Subcutaneous abdominal adipose tissue (tissue), 5 donors: ENCODE measurements around the gene ATP8B4.
A peak's percentile ranks its signal among the peaks of the same experiment; 100 is the strongest.

Experiments used
- H3K27ac ChIP-seq: one replicate; pipeline ENCODE4 v1.7.0; 2013; ENCODE audit warnings: low read depth, mild to moderate bottlenecking, inconsistent platforms, low read length, moderate library complexity
- H3K27me3 ChIP-seq, 5 donors: one replicate each; pipeline ENCODE4 v1.7.0; 2013; ENCODE audit warnings: low read length in 5 of 5, inconsistent platforms in 1 of 5; ENCODE audit not compliant: control insufficient read depth in 5 of 5, insufficient read depth in 4 of 5
- H3K36me3 ChIP-seq, 5 donors: one replicate each; pipeline ENCODE4 v1.7.0; 2013; ENCODE audit warnings: low read length in 5 of 5; ENCODE audit not compliant: control insufficient read depth in 5 of 5, insufficient read depth in 5 of 5
- H3K4me1 ChIP-seq, 5 donors: one replicate each; pipeline ENCODE4 v1.7.0; 2013; ENCODE audit warnings: low read length in 5 of 5, mild to moderate bottlenecking in 3 of 5, moderate library complexity in 1 of 5; ENCODE audit not compliant: control insufficient read depth in 5 of 5, insufficient read depth in 5 of 5
- H3K4me3 ChIP-seq, 5 donors: one replicate each; pipeline ENCODE4 v1.7.0; 2013; ENCODE audit warnings: low read length in 5 of 5, low read depth in 1 of 5
- H3K9ac ChIP-seq, 5 donors: one replicate each; pipeline ENCODE4 v1.7.0; 2013; ENCODE audit warnings: low read length in 5 of 5, mild to moderate bottlenecking in 4 of 5, moderate library complexity in 3 of 5
- H3K9me3 ChIP-seq, 5 donors: one replicate each; pipeline ENCODE4 v1.7.0; 2013; ENCODE audit warnings: low read length in 5 of 5; ENCODE audit not compliant: control insufficient read depth in 5 of 5
- donor health status: healthy.
- donor health status: healthy.
- donor health status: healthy.
- donor health status: healthy.
- donor health status: healthy.

Gene ATP8B4

GRCh38 chr15:49898097-49898496, 220.9 kb downstream of the ATP8B4 start:
- Histone ChIP-seq H3K27me3 (no peaks in the 10 kb centered on the region), H3K27ac (peak overlapping the region; percentile 96)

DNA sequence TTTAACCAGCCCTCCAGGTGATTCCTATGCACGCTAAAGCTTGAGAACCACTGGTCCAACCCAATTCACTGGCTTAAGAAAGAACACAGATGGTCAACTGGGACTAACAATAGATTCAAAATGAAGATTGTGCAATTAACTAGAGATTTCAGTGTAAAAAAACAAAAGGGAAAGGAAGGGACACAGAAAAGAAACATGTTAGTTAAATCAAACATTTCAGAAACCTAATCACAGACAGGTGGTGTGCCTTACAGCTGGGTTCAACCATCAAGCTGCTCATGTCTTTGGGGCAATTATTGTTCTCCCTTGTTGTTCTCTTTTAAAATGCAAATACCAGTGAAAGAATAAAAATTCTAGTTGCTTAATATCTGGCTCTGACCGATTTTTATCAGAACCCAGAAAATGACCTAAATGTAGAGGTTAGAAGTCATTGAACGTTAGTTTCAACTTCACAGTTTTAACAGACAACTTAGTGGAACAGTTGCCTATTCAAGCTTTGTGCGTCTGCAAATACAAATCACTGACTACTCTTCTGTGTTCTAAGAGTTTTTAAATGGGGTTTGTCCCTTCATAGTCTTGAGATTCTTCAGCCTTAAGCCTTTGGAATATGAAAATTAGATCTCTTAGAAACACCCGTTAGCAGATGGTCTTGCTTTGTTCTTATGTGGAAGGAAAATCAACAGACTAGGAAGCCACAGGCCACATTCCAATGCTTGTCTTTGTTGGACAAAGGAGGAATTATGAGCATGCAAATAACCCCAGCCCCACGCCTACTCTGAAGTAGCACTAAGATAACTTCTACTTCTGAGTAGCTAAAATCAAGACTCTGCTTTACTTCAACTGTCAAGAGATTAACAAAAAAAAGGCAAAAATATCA, 223.4 kb downstream of the ATP8B4 start:
- Histone ChIP-seq H3K36me3 (peaks cover 0 to 8% (median 2%) of the 10 kb centered on the region in 5 donors), H3K27me3 (no peaks in the 10 kb centered on the region), H3K4me3 (no peak overlapping the region), H3K4me1 (peaks cover 0 to 37% (median 27%) of the 10 kb centered on the region in 5 donors), H3K9ac (peak overlapping the region in 1 of 5 donors; percentile 34), H3K27ac (peak overlapping the region; percentile 14), H3K9me3 (no peaks in the 10 kb centered on the region)

More at GRCh38 chr15:49898097-49898496, 220.9 kb downstream of the ATP8B4 start:
- Histone ChIP-seq H3K36me3 (peaks cover 0 to 2% (median 0%) of the 10 kb centered on the region in 5 donors), H3K4me3 (no peak overlapping the region), H3K4me1 (peaks cover 8 to 45% (median 37%) of the 10 kb centered on the region in 5 donors), H3K9me3 (no peaks in the 10 kb centered on the region), H3K9ac (no peak overlapping the region)

DNA sequence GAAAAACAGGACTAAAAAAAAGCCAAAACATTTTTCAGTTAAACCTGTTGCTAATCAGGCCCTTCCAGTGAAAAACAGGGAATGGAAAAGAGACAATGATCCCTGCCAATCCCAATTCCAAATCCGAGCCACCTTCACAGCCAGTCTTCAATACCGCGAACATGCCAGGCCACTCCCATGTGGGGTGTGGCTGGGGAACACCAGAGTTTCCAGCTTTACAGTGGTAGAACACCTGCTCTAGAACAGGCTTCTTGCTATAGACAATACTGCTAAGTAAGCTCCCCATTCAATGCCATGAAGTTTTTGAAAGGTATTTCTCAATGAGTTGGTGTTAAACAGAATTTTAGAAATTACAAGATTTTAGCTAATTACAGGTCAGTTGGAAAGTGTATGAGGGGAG, 228.3 kb downstream of the ATP8B4 start:
- Histone ChIP-seq H3K9ac (no peak overlapping the region), H3K27me3 (no peaks in the 10 kb centered on the region), H3K4me3 (no peak overlapping the region), H3K27ac (no peak overlapping the region), H3K36me3 (peaks cover 0 to 6% (median 4%) of the 10 kb centered on the region in 5 donors), H3K9me3 (no peaks in the 10 kb centered on the region), H3K4me1 (peaks cover 0 to 32% (median 17%) of the 10 kb centered on the region in 5 donors)

DNA sequence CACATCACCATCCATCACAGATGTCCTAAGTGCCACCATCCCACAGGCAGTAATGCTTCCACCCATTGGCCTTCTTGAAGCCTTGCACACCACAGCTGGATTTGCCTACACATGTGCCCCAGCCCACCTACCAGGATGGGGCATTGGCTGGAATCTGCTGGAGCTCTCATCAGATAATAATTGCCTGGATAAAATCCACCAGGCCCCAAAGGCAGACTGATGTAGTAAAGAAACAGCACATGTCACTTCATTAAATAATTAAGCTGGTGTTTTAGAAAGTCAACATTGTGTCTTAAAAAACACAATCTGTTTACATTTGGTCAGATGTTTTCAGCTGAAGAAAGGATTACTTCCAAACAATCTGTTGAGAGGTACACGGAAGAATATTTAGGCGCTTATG, 229.5 kb downstream of the ATP8B4 start:
- Histone ChIP-seq H3K4me3 (no peak overlapping the region), H3K27me3 (no peaks in the 10 kb centered on the region), H3K4me1 (peaks cover 0 to 21% (median 10%) of the 10 kb centered on the region in 5 donors), H3K27ac (peak overlapping the region; percentile 55), H3K9me3 (no peaks in the 10 kb centered on the region), H3K36me3 (peaks cover 0 to 6% (median 2%) of the 10 kb centered on the region in 5 donors), H3K9ac (no peak overlapping the region)

DNA sequence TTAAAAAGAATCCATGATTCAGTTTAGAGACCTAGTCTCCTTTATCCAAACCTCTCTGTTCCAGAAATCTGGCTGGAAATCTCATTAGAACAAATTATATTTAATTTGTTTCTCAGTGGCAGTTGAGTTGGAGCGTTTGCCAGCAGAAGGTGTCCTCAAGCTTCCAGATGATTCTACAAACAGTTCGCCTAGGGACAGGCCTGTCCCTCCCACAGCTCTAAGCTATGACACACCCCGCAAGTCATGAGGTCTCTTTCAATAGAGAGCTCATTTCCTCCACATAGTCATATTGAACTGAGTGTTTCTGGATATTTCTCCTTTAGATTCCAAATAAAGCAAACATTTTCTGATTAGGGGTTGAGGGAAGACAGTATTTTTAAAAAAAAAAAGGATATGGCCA, 230.3 kb downstream of the ATP8B4 start:
- Histone ChIP-seq H3K36me3 (peaks cover 0 to 6% (median 2%) of the 10 kb centered on the region in 5 donors), H3K9me3 (no peaks in the 10 kb centered on the region), H3K9ac (no peak overlapping the region), H3K4me3 (no peak overlapping the region), H3K27ac (peak overlapping the region; percentile 55), H3K4me1 (peaks cover 0 to 21% (median 10%) of the 10 kb centered on the region in 5 donors), H3K27me3 (no peaks in the 10 kb centered on the region)

DNA sequence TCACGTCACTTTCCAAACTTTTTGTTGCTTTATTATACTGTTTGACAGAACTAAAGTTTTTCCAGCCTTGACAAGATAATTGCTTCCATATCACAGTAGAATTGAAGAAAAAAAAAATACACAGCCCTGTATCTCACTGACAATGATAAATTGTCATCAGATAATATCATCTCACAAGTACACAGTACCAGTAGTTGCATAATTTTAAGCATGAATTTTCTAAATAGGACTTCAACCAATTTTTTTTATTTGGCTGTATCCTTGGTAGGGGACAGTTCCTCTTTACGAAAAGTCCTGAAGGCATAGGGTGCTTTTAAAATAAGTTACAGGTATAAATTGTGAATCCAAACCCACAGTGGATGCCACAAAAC, 230.7 kb downstream of the ATP8B4 start:
- Histone ChIP-seq H3K36me3 (peaks cover 0 to 6% (median 2%) of the 10 kb centered on the region in 5 donors), H3K4me1 (peaks cover 0 to 20% (median 10%) of the 10 kb centered on the region in 5 donors), H3K9ac (no peak overlapping the region), H3K27me3 (no peaks in the 10 kb centered on the region), H3K9me3 (no peaks in the 10 kb centered on the region), H3K27ac (peak overlapping the region; percentile 52), H3K4me3 (no peak overlapping the region)

DNA sequence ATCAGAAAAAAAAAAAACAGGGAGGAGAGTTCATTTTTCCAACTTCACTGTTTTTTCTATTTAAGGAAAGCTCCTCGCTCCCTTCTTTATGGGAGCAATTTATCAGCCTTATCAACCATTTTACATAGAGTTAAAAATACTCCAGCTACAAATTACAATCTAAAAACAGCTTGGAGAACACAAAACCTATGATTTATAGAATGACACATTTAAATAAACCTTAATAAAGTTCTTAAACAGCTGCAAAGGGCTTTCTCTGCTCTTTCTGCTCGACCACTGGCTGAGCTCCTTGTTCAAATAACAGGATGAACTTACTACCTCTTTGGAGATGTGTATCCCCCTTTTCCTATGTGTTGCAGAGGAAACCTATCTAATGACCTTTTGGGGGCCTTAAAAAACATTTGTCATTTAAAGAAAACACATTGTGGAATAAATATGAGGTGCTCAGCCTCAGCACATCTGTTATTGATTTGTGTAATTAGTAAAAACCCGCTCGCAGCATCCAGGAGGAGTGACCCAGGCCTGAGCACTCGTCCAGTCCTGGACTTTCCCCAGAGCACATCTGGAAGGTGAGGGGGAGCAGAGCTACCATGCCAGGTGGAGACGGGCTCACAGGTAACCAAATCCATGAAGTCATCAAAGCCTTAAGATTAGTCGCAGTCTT, 231.2 kb downstream of the ATP8B4 start:
- Histone ChIP-seq H3K9me3 (no peaks in the 10 kb centered on the region), H3K4me1 (peaks cover 0 to 14% (median 10%) of the 10 kb centered on the region in 5 donors), H3K4me3 (no peak overlapping the region), H3K9ac (no peak overlapping the region), H3K27ac (peak overlapping the region; percentile 52), H3K36me3 (peaks cover 0 to 6% (median 2%) of the 10 kb centered on the region in 5 donors), H3K27me3 (no peaks in the 10 kb centered on the region)

DNA sequence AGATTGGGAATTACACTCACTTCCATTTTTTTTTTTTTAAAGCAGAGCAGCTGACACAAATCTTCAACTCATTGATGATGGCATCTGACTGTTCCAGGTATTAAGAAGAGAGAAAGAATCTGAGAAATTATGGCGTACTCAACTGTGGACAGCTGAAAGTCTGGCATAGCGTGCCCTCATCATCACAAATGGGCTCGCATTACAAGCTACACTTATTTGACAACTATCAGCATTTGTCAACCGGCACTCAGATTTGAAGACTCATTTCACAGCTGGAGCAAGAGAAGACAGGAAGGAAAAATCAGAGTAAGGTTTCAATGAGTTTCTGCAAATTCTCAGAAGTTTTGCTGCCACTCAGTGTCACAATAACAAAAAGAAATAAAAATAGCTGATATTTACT, 235.9 kb downstream of the ATP8B4 start:
- H3K27me3 ChIP-seq, result no peaks in the 10 kb centered on the region
- H3K4me3 ChIP-seq, result no peak overlapping the region
- H3K9ac ChIP-seq, result no peak overlapping the region
- no peaks in the 10 kb centered on the region for H3K9me3 ChIP-seq
- H3K36me3 ChIP-seq, result peaks cover 0 to 4% (median 0%) of the 10 kb centered on the region in 5 donors
- no peak overlapping the region for H3K27ac ChIP-seq
- peaks cover 2 to 25% (median 15%) of the 10 kb centered on the region in 5 donors for H3K4me1 ChIP-seq

- Histone ChIP-seq H3K9ac (no peak overlapping the region), H3K4me3 (no peak overlapping the region), H3K27me3 (no peaks in the 10 kb centered on the region), H3K4me1 (peaks cover 6 to 31% (median 18%) of the 10 kb centered on the region in 5 donors), H3K27ac (peak overlapping the region; percentile 21), H3K36me3 (peaks cover 0 to 4% (median 0%) of the 10 kb centered on the region in 5 donors), H3K9me3 (no peaks in the 10 kb centered on the region)
These were observed 237.2 kb downstream of the ATP8B4 start for GRCh38 chr15:49881866-49882265.

GRCh38 chr15:49881433-49881832, 237.6 kb downstream of the ATP8B4 start:
- H3K27ac ChIP-seq, result peak overlapping the region; percentile 21
- no peak overlapping the region for H3K9ac ChIP-seq
- H3K9me3 ChIP-seq, result no peaks in the 10 kb centered on the region
- peaks cover 6 to 35% (median 21%) of the 10 kb centered on the region in 5 donors for H3K4me1 ChIP-seq
- H3K4me3 ChIP-seq, result no peak overlapping the region
- peaks cover 0 to 4% (median 2%) of the 10 kb centered on the region in 5 donors for H3K36me3 ChIP-seq
- no peaks in the 10 kb centered on the region for H3K27me3 ChIP-seq
